Hematopoietic multipotent progenitor cell treated with erythropoietin and hydrocortisone succinate and interleukin-3 and kit ligand, for 4 days (in vitro differentiated cells): Measurements from ENCODE around the gene PRDX1.
"Not testable (repeated sequence)": the region's sequence is repeated elsewhere in the genome, so short reads cannot be mapped to it uniquely, and the experiment has no call there.

ENCODE experiments used
- DNase-seq: peaks from one replicate; pipeline ENCODE4 v3.0.0-alpha.2; 2015

Gene PRDX1

DNA sequence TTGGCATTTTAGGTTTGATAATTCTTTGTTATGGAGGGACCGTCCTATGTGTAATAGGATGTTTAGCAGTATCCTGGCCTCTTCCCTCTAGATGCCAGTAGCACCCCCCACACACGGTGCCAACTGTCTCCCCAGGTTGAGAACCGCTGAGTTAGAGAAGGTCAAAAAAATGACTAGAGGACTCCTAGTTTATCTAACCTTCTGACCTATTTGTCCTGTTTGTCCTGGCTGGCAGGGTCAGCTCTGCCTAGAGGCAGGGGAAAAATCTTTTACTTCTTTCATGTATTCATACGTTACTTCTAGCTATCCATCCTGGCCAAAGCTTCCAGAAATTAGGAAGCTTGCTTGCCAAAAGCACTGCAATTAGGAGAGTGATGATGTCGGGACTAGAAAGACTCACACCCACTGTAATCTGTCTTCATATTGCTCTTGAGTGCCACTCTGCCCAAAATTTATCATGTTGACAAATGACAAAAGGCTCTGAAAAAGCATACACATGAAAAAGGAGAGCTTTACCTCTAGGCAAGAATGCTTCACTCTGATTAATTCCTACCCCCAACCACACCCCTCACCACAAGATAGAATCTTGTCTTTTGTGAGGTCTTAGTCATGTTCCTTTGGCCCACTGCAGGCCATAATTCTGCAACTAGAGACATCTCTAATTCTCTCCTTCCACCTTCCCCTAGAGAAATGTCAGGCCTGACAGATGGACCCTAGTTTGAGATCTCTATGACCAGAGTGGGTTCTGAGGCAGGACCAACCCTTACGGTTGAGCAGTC is 14.5 kb upstream of the PRDX1 start:
- DNase-seq: peak; percentile 42

DNA sequence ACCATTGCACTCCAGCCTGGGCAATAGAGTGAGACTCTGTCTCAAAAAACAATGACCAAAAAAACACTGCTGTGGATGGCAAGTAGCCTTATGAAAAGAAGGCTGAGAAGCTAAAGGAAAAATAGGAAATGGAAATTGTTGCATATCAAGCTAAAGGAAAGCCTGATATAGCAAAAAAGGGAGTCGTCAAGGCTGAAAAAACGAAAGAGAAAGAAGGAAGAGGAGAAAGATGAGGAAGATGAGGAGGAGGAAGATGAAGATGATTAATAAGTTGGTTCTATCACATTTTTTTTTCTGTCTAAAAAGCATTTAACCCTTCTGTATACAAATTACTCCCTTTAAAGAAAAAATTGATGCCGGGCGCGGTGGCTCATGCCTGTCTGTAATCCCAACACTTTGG is 10.2 kb upstream of the PRDX1 start:
- DNase-seq: no peak

DNA sequence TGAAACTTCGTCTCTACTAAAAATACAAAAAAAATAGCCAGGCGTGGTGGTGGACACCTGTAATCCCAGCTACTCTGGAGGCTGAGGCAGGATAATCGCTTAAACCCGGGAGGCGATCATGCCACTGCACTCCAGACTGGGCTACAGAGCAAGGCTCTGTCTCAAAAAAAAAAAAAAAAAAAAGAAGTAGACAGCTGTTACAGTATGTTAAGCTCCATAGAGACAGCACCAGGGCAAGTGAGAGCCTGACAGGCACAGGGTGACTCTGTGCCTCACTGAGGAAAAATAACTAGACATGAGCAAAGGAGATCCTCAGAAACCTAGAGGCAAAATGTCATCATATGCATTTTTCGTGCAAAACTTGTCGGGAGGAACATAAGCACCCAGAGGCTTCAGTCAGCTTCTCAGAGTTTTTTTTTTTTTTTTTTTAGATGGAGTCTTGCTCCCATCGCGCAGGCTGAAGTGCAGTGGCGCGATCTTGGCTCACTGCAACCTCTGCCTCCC is 9.0 kb upstream of the PRDX1 start:
- DNase-seq: no peak

DNA sequence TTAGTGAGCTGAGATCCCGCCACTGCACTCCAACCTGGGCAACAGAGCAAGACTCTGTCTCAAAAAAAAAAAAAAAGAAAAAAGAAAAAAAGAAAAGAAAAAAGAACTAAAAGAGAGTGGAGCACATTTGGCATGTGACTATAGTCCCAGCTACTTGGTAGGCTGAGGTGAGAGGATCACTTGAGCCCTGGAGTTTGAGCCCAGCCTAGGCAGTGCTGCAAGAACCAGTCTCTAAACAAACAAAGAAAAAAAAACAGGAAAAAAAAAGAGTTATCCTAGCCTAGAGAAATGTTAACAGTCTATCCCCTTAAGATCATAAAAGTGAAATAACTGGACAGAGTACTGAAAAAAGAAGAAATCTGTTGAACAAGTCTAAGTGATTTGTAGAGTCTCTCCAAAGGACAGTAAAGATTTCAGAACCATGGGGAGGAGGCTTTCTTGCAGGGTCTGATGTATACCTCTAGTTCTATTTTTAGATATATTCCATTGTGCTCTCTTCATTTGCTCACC is 4.5 kb upstream of the PRDX1 start:
- DNase-seq: no peak

DNA sequence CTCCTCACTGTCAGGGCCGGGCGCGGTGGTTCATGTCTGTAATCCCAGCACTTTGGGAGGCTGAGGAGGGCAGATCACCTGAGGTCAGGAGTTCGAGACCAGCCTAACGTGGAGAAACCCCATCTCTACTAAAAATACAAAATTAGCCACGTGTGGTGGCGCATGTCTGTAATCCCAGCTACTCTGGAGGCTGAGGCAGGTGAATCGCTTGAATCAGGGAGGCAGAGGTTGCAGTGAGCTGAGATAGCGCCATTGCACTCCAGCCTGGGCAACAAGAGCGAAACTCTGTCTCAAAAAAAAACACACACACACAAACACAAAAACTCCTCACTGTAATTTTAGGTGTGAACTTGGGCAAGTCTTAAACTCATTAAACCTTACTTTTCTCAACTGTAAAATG is 2.3 kb upstream of the PRDX1 start:
- not testable (repeated sequence) for DNase-seq

DNA sequence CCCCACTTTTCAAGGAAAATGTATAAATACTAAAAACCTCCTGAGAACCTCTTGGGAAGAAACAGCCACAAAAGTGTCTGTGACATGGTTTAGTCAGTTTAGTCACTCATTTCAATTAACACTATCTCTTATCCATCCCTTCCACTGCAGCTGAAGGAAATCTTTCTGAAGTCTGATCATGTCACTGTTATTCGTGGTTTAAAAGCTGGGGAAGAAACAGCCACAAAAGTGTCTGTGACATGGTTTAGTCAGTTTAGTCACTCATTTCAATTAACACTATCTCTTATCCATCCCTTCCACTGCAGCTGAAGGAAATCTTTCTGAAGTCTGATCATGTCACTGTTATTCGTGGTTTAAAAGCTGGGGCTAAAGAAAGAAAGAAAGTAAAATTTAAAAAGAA is 1.8 kb upstream of the PRDX1 start:
- not testable (repeated sequence) for DNase-seq

DNA sequence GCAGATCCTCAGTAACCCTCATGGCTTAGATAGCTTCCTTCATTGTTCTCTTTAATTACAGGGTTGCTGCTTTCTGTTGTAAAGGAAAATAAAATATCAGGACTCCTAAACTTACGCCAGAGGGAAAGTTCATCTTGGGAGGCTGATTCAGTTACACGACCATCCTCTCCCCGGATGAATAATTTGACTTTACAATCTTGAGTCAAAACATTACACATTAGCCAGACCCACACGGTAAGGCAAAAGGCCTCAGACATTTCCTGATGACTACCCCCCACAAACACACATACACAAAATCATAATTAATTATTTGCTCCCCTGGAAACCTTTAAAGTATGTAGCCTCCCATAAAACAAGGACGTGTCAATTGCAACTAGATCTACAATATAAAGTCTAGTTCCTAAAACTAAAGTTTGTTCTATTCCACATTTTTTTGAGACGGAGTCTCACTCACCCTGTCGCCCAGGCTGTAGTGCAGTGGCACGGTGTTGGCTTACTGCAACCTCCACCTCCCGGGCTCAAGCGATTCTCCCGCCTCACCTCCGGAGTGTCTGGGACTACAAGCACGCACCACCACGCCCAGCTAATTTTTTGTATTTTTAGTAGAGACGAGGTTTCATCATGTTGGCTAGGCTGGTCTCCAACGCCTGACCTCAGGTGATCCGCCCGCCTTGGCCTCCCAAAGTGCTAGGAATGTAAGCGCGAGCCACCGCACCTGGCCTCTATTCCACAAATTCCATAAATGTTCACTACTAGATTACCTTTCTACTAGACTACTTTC is 830 bp upstream of the PRDX1 start:
- DNase-seq: no peak

DNA sequence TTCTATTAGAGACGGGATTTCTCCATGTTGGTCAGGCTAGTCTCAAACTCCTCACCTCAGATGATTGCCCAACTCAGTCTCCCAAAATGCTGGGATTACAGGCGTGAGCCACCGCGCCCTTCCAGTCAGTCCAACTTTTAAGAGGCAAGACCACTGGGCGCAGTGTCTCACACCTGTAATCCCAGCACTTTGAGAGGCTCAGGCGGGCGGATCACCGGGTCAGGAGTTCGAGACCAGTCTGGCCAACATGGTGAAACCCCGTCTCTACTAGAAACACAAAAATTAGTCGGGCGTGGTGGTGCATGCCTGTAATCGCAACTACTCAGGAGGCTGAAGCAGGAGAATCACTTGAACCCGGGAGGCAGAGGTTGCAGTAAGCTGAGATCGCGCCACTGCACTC is 1.9 kb downstream of the PRDX1 start:
- not testable (repeated sequence) for DNase-seq

DNA sequence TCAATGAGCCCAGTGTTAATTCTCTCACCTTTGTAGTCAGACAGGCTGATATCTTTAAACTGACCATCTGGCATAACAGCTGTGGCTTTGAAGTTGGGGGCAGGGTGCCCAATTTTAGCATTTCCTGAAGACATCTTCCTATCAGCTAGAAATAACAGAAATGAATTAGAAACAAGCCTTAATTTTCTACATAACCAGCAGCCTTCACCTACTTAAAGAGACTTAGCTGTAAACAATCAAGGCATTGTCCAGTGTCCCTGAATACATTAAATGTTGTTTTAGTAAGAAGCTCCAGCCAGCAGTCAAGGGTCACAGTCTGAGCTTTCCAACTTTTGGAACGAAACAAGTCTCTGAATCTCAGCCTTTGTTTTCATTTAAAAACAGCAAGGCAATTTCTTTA is 2.8 kb downstream of the PRDX1 start:
- DNase-seq: no peak

DNA sequence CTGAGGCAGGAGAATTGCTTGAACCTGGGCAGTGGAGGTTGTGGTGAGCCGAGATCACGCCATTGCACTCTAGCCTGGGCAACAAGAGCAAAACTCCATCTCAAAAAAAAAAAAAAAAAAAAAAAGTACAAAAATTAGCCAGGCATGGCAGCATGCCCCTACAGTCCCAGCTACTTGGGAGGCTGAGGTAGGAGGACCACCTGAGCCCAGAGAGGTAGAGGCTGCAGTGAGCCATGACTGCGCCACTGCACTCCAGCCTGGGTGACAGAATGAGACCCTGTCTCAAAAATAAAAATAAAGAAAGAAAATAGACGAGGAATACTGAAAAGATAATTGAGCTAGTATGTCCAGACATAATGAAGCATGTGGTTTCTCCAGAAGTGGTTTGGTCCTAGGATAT is 3.3 kb downstream of the PRDX1 start:
- DNase-seq: not testable (repeated sequence)

DNA sequence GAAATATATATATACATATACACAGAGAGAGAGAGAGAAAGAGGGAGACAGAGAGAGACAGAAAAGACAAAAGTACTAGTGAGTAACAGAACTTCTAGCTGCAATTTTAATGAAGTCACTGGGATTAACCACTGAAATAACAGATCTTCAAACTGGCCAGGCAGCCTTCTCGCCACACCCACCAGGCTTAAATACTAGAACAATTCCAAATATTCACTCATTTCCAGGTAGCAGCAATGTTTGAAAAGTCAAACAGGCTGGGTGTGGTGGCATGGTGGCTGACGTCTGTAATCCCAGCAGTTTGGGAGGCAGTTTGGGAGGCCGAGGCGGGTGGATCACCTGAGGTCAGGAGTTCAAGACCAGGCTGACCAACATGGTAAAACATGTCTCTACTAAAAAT is 5.2 kb downstream of the PRDX1 start:
- DNase-seq: no peak

DNA sequence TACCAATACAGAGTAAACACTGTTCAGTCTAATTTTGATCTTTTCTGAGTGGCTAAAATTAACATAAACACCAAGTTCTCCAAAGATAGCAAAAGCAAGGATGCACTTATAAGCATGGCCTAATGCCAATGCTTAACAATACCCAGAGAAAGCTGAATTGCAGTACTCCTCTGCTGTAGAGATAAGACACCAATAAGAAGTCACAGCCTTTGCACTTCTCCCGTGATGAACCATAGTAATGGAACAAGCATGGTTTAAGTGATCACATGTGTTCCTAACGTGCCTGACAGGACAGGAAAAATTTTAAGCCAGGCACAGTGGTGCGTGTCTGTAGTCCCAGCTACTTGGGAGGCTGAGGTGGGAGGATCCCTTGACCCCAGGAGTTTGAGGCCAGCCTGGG is 5.6 kb downstream of the PRDX1 start:
- no peak for DNase-seq

DNA sequence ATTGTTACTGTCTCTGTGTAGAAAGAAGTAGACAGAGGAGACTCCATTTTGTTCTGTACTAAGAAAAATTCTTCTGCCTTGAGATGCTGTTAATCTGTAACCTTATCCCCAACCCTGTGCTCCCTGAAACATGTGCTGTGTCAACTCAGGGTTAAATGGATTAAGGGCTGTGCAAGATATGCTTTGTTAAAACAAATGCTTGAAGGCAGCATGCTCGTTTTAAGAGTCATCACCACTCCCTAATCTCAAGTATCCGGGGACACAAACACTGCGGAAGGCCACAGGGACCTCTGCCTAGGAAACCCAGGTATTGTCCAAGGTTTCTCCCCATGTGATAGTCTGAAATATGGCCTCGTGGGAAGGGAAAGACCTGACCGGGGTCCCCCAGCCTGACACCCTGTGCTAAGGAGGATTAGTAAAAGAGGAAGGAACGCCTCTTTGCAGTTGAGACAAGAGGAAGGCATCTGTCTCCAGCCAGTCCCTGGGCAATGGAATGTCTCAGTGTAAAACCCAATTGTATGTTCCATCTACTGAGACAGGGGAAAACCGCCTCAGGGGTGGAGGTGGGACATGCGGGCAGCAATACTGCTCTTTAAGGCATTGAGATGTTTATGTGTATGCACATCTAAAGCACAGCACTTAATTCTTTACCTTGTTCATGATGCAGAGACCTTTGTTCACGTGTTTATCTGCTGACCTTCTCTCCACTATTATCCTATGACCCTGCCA is 8.0 kb downstream of the PRDX1 start:
- not testable (repeated sequence) for DNase-seq

DNA sequence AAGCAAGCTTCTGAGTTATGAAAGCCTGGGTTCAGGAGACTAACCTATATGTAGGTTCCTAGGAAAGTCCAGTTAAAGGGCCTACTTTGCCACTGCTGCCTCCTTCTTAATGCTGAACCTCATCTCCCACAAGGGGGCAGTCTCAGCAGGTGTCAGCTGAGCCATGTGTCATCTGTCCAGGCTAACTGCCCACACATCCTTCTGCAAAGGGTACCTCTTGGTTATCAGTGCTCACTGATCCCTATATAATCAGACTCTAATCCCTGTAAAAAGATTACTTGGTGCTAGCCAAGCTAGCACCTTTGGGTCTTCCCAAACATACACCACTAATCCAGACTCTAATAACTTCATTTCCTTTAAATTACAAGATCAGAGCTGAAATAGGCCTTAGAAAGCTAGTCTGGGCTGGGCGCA is 9.0 kb downstream of the PRDX1 start:
- DNase-seq: peak; percentile 84

DNA sequence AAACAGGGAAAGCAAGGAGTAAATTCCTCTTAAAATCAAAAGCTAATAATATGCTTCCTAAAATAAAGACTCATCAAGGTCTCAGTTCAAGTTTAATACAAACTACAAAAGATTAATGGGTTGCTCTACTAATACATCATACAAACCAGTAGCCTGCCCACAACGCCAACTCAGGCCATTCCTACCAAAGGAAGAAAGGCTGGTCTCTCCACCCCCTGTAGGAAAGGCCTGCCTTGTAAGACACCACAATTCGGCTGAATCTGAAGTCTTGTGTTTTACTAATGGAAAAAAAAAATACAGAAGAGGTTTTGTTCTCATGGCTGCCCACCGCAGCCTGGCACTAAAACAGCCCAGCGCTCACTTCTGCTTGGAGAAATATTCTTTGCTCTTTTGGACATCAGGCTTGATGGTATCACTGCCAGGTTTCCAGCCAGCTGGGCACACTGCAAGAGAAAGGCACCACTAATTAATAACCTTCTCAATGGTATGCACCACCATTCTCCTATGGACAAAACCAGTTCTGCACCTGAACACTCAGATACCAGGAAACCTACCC is 10.6 kb downstream of the PRDX1 start:
- no peak for DNase-seq

DNA sequence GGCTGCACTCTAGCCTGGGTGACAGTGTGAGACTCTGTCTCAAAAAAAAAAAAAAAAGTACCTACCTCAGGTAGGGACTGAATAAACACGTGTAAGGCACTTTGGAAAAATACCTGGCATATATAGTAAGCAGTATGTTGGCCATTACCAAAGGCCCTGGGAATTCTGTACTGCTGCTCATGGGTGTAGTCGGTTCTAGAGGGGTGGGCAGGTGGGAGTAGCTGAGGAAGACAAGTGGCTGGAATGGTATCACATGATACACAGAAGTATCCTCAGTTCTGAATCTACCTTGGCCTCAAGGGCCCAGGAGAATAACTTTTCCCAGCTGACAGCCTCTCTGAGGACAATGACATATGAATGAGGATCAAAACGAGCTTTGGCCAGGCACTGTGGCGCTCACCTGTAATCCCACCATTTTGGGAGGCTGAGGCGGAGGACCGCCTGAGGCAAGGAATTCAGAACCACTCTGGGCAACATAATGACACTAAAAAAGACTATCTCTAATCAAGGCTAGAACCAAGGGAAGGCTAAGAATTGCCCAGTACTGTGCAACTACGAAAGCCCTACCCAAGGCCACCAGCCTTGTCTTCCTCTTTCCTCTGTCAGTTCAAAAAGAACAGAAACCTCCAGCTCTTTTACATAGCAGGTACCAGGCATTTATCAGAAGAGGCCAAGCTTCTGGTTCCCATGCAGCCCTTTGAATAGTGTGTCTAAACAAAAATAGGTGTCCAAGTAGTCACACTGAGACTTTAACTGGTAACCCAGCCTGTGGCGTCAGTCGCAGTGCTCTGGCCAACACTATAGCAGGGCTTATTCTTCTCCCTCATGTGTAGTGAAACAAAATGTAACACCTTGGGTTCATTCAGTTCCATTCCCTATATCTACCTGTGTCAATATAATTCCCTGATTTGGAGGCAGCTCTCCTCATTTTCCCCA is 11.4 kb downstream of the PRDX1 start:
- DNase-seq: no peak

DNA sequence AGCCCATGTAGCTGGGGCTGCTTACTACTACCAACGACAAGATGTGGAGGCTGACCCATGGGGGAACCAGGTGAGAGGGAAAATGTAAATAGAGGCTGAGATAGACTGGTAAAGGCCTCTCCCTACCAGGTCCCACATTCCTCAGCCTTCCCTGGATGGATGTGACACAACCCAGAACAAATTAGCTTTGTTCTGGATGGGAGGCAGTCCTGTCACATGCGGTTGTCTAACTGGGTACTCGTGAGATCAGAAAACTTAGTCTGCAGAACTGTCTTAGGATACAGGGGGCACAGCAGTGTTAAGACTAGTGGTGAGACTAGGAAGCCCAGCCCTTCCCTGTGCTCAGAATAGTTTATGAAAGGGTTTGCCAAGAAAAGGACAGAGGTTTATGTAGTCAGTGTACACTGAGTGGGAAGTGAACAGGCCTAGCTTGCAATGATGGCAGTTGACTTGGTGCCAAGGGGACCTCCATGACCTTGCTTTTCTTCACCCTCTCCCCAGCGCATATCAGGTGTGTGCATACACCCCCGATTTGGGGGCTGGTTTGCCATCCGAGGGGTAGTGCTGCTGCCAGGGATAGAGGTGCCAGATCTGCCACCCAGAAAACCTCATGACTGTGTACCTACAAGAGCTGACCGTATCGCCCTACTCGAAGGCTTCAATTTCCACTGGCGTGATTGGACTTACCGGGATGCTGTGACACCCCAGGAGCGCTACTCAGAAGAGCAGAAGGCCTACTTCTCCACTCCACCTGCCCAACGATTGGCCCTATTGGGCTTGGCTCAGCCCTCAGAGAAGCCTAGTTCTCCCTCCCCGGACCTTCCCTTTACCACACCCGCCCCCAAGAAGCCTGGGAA is 13.2 kb downstream of the PRDX1 start:
- peak; percentile 40 for DNase-seq

DNA sequence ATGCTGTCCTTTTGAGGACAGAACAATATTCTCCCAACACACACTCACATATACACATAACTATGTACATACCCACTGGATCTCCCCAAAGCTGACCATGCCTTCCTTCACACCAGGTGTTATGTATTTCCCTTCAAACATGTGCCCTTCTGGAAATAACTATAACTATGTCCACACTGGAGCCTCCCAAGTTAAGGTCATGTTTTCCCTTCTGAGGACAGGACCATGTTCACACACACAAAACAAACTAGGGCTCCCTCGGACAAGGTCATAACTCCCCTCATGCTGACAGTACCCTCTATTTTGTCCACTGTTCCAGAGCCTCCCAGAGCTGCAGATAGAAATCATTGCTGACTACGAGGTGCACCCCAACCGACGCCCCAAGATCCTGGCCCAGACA is 13.8 kb downstream of the PRDX1 start:
- DNase-seq: no peak

DNA sequence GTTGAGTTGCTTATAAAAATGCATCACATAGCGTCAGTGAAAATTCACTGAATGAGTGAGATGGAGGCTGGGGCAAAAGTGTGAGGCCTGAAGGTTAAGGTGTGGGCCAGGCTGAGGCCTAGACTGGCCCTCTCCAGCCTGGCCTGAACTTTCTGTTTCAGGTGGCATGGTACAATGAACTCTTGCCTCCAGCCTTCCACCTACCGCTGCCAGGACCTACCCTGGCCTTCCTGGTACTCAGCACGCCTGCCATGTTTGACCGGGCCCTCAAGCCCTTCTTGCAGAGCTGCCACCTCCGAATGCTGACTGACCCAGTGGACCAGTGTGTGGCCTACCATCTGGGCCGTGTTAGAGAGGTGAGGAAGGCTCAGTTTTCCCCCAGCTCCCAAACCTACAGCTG is 14.5 kb downstream of the PRDX1 start:
- no peak for DNase-seq

DNA sequence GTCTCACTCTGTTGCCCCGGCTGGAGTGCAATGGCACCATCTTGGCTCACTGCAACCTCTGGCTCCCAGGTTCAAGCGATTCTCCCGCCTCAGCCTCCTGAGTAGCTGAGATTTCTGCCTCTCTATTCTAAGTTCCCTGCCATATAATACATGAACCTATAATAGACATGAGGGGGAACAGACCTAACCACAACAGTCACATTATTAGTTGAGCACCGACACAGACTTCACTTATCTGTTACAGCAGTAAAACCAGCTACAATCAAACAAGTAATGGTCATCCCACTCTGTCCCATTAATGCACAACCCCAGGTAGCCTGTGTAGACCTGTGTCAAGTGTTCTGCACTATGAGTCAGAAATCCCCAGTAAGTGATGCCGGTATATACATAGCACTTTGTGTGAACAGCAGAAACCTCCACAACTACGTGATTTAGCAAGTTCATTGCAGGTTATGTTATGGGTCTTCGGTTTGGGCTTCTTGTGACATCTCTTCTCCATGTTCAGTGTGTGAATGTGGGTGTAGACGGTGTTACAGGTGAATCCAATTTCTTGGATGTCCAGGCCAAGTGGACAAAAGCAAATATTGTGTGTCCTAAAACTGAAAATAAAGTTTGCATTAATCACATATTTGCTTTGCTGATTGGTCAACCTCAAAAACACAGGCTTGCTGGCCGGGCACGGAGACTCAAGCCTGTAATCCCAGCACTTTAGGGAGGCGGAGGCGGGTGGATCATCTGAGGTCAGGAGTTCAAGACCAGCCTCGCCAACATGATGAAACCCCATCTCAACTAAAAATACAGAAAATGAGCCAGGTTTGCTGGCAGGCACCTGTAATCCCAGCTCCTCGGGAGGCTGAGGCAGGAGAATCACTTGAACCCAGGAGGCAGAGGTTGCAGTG is 18.0 kb downstream of the PRDX1 start:
- DNase-seq: no peak
